Activated CD4-positive, alpha-beta T cell treated with anti-CD3 and anti-CD28 coated beads for 24 hours (primary cell): ENCODE data around the gene ZNF410.
"Not testable (repeated sequence)": the region's sequence is repeated elsewhere in the genome, so short reads cannot be mapped to it uniquely, and the experiment has no call there.

Experiments used
- DNase-seq, 2 donors: peaks; one replicate each; pipeline ENCODE4 v3.0.0-alpha.2; 2020; ENCODE audit warnings: low read depth in 2 of 2

Gene ZNF410, protein sequence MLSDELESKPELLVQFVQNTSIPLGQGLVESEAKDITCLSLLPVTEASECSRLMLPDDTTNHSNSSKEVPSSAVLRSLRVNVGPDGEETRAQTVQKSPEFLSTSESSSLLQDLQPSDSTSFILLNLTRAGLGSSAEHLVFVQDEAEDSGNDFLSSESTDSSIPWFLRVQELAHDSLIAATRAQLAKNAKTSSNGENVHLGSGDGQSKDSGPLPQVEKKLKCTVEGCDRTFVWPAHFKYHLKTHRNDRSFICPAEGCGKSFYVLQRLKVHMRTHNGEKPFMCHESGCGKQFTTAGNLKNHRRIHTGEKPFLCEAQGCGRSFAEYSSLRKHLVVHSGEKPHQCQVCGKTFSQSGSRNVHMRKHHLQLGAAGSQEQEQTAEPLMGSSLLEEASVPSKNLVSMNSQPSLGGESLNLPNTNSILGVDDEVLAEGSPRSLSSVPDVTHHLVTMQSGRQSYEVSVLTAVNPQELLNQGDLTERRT

DNA sequence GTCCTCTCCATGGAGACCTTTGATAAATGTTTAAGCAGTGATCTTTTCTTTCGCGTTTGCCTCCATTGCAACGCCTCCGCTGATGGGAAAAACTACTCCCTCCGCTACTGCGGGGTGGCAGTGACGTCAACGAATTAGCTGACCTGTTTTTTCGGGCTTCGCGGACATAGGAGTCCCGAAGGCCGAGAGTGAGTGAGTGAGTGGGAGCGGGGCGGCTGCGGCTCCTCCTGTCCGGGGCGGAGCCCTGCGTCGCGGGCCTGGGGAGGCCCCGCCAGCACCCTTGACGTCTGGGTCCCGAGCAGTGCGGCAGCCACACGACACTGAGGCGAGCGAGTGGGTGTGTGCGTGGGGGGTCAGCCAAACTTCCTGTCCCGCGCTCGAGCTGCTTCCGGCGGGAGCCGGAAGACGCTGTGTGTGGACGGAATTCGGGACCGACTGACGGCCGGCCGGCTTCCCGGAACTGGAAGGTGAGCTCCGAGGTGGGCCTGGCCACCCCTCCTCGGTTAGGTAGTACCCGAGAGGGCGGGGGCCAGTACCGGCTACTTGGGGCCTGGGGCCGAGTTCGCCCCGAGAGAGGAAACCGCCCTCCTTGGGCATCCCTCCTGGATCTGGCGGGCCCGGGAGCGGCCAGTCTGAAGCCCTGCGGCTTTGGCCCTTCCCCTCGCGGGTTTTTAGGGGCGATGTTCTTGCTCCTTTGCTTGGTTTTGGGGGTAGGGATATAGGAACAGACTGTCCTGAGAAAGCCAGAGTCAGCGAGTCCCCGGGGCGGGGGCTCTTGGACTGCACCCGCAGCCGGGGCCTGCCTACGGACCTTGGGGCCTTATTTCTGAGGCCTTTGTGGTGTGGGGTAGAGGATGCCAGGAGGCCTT, at the start of gene ZNF410:
Gene ZNF410, plus strand, starts transcription at position 411 of the 869 bp plus-strand sequence. CDS start 5,317 bp downstream, outside the sequence.
- DNase-seq = peak; percentile 81 to 90

GRCh38 chr14:73838293-73839034, 48.2 kb upstream of the ZNF410 start:
- not testable (repeated sequence) for DNase-seq

- DNase-seq = no peak
Observed at GRCh38 chr14:73842201-73842600, 44.5 kb upstream of the ZNF410 start.

GRCh38 chr14:73842851-73843250, 43.8 kb upstream of the ZNF410 start:
- no peak for DNase-seq

DNA sequence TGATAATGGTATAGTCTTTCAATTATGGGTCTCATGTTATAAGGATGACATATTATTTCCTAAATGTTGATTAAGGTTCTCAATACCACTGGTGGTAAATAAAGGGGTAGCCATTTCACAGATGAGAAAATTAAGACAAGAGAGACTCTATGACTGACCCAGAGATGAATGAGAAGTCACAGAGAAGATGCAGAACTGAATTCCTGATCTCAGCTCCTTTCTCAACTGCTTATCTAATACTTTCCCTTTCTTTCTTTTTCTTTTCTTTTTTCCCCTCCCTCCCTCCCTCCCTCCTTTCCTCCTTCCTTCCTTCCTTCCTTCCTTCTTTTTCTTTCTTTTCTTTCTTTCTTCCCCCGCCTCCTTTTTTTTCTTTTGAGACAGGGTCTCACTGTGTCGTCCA, 43.4 kb upstream of the ZNF410 start:
- DNase-seq = no peak

GRCh38 chr14:73846947-73847346, 39.7 kb upstream of the ZNF410 start:
- no peak for DNase-seq

DNA sequence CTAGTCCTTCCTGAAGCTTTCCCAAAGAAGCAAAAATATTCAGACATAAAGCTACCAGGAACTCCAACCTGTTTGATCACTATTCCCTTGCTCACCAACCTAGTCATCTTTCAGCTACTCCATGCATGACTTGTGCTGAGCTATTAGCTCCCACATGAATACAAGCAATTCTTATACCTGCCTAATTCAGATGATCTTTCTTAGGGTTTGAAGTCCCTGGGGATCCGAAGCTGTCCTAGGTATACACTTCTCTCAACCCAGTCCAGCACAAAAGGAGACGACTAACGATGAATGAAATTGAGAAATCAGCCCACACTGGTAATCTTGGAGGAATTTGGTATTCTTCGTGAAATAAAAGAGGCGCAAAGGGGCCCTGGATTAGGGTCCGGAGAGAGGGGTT, 35.7 kb upstream of the ZNF410 start:
- DNase-seq = no peak

DNA sequence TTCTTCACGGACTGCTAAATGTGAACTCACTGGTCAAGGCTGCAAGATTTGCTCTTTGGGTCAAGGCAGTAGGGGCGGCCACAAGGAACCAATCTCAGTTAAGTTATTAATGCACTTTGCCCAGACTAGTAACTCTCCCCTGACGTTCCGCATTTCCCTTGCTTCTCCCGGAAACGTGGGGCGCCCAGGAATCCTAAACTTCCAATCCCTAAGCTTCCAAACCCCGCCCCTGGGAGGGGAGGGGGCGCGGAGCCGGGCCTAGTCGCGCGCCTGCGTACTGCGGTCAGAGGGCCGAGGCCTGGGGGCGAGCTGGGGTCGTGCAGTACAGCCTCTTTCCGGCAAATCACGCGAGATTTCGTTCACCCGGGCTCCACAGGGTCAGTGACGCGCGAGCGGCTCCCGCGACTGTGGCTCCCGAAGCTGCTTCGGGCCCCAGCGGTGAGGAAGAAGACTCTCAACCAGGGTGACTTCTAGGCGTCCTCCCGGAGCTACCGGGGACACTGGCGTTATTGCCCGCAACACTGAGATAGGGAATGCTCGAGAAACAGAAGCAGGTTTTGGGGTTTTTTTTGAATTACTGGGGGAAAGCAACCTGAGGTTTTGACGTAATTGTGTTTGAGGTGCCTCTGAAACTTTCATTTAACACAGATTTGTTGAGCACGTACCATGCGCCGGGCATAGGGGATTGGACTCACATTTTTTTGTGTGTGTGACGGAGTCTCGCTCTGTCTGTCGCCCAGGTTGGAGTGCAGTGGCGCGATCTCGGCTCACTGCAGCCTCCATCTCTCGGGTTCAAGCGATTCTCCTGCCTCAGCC, 34.9 kb upstream of the ZNF410 start, which contains the start of gene PTGR2:
Gene PTGR2, plus strand, starts transcription at position 265 of the 816 bp plus-strand sequence. CDS start 7,032 bp downstream, outside the sequence.
- DNase-seq = peak; percentile 75 to 79

DNA sequence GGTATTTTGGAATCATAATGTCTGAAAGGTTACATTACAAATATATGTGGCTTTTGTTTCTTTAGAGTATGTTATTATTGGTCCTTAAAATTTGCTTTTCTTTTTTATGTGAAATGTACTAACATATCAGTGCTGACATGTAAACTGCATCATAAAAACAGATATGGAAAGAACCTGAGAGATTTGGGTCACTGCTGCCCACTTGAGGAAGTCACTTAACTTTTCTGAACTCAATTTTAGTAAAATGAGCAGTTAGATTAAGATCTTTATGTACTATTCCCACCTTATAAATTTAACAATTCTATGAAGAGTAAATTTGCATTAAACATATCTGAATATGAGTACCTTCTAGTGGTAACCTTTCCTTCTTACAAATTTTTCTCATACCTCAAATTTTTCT, 27.5 kb upstream of the ZNF410 start:
- no peak for DNase-seq

DNA sequence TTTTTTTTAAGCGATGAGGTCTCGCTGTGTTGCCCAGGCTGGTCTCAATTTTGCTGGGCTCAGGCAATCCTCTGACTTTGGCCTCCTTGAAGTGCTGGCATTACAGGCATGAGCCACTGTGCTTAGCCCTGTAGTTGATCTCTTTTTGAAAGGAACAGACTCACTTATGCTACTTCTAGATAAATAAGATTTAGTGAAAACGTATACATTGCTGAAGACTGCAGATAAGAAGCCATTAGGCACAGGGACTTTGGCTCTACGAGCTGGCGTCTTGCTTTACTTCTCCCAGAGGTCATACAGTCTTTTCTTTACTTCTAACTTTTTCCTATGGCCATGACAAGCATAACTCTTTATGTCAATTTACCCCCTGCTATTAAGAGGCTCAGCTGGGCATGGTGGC, 25.6 kb upstream of the ZNF410 start:
- DNase-seq = no peak

GRCh38 chr14:73862480-73862879, 24.2 kb upstream of the ZNF410 start:
- no peak for DNase-seq

DNA sequence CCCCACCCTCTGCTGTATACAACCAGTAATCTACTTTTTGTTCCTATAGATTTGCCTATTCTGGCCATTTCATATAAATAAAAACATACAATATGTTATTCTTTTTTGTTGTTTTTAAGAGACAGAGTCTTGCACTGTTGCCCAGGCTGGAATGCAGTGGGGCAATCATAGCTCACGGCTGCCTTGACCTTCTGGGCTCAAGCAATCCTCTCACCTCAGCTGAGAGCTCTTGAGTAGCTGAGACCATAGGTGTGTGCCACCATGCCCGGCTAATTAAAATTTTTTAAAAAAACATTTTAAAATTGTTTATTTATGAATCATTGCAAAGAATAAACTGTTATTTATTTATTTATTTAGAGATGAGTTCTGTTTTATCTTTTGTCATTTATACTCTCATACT, 23.4 kb upstream of the ZNF410 start:
- DNase-seq = no peak

- no peak for DNase-seq
Observed at GRCh38 chr14:73865534-73866113, 21.0 kb upstream of the ZNF410 start.

- DNase-seq = not testable (repeated sequence)
Observed at GRCh38 chr14:73869754-73870153, 16.9 kb upstream of the ZNF410 start.

- DNase-seq = no peak
Observed at GRCh38 chr14:73870525-73871235, 16.0 kb upstream of the ZNF410 start.

DNA sequence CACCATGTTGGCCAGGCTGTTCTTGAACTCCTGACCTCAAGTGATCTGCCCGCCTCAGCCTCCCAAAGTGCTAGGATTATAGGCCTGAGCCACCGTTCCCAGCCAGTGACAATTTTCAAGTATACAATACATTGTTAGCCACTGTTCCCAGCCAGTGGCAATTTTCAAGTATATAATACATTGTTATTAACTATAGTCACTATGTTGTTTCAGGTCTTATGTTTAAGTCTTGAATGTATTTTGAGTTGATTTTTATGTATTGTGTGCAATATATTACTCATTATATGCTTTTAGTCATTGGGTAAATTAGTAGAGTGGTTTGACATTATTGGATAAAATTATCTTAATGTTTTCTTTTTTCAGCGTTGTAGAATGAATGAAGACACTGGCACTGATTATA, 13.0 kb upstream of the ZNF410 start:
- no peak for DNase-seq

DNA sequence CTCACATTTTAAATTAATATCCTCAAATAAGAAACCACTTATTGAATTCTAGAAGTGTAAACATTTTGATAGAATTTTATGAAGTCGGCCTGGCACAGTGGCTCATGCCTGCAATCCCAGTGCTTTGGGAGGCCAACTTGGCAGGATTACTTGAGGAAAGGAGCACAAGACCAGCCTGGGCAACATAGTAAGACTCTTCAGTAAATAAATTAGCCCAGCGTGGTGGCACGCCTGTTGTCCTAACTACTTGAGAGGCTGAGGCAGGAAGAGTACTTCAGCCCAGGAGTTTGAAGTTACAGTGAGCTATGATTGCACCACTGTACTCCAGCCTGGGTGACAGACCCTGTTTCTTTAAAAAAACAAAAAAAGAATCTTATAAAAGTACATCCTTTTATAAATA, 8.9 kb upstream of the ZNF410 start:
- no peak for DNase-seq

GRCh38 chr14:73878436-73878835, 8.2 kb upstream of the ZNF410 start:
- DNase-seq = no peak

GRCh38 chr14:73879027-73879426, 7.6 kb upstream of the ZNF410 start:
- no peak for DNase-seq
